Kasumi-1 (cell line): ENCODE results near the gene RAB15.
A peak's percentile ranks its signal among the peaks of the same experiment; 100 is the strongest.

ENCODE experiments used
- DNase-seq, 2 experiments: peaks; one replicate each; lab custom pipeline; 2025; lab: John Stamatoyannopoulos, UW

The RAB15 gene

DNA sequence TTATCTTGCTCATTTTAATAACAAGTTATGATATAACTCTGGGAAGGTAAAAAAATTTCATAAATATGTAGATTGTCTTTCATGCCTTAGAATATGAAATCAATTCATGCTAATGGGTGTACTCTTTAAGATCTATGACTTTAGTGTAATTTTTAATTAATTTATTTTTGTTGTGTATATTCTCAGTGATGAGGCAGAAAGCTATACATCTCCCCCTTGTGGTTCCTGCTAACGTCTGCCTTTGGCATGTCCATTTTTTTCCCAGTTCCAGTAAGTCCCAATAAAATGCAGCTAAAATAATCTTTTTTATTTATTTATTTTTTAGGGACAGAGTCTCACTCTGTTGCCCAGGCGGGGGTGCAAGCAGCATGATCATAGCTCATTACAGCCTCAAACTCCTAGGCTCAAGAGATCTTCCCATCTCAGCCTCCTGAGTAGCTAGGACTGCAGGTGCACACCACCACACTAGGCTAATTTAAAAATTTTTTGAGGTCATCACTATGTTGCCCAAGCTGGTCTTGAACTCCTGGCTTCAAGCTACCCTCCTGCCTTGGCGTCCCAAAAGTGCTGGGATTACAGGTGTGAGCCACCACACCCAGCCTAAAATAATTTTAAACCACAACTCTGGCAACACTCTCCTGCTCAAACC, 61.2 kb downstream of the RAB15 start:
- peak; percentile 62 for DNase-seq

DNA sequence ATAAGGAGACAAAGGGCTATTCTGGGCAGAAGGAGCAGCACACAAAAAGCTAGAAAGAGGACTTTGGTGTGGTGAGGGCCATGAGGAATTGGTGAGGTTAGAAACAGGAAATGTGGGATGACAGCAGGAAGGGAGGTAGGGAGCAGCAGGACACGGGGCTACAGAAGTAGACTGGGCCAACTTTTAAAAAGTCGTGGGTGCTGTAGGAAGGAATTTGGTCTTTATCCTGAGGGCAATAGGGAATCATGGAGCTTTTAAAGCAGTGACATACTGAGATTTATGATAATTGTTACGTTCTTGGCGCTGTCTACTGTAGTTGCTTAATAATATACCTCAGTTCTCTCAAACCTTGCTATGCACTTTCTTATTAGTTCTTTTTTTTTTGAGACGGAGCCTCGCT, 66.1 kb downstream of the RAB15 start:
- DNase-seq = no peak

DNA sequence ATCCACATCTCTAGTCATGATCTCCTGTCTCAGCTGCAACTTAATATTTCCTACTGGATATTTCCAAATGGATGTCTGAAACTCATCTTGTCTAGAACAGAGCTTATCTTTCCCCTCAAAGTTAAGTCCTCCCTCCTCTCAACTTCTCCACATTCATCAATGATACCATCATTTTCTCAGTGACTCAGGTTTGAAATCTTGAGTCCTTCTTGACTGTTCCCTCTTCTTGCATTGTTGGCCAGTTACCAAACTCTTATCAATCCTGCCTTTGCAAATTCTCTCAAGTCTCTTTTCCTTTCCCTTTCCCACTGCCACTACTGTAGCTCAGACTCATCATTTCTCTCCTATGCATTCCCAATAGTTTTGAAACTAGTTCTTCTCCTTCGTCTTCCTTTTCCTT, 72.2 kb downstream of the RAB15 start:
- DNase-seq = no peak
